ENCODE data around the gene DNAJC15.

Gene DNAJC15

DNA sequence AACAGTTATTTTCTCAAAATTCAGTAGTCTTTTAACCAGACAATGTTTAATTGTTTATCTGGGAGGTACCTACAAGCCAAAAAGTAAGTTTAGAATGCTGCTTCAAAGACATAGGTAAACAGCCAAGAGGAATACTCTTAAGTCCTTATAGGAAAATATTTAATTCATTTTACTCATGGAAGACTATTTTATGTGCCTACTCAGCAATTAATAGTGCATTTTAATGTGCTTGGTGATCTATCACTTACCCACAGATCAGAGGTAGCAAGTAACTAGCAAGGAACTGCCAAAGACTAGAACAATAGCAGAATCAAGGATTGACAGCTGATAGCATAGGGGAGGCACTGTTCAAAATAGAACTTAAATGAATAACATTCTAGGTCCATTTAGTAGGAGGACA is 60.4 kb downstream of the DNAJC15 start:
- no peak for DNase-seq (ENCODE audit: low spot score)

DNA sequence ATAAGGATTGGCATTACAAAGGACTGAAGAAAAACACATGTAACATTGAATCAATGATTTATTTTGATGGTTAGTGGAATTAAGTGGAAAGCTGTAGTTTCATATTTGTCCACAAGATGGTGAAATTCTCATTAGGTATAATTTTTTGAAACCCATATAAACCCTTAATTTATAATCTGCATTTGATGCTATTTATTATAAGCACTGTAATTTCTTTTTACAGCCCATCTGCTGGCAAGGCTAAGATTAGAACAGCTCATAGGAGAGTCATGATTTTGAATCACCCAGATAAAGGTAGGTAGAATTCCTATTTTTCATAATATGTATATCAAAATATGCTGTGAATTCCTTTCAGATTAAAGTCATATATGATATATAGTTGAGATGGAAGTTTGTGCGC is 62.2 kb downstream of the DNAJC15 start:
- DNase-seq (ENCODE audit: low spot score): peak; percentile 28

DNA sequence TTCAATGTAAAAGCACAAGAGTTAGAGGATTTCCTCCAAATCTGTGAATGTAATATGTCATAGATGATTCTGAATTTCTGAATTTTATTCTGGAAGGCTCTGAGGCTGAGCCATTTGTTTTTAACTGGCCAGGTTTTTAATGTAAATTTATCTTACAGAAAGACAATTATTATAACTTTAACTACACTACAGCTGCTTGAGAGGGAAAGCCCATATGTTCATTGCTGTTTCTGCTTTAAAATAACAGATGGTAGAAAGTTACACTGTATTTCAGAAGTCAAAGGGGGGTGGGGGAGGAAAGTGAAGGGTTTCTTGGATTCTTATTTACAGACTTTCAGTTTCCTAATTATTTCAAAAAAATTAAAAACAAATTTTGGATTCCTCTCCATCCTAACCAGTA is 62.8 kb downstream of the DNAJC15 start:
- DNase-seq (ENCODE audit: low spot score): no peak

DNA sequence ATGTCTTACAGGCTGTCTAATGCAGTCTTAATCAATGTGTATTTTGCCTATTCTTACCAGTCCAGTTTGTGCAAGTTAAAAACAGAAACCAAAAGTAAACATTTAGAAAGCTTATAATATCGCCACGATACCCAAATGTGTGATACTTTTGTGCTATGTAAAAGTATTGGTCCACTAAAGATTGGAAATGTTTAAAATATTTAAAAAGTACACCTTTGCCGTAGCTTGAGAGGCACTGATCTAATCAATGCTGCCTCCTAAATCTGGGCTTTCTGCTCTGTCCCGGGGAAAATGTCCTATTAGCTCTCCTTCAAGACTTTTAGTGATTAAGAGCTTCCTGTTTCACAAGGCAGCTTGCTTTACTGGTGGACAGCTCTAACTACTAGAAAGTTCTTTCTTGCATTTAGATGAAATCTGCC is 64.7 kb downstream of the DNAJC15 start:
- no peak for DNase-seq (ENCODE audit: low spot score)

DNA sequence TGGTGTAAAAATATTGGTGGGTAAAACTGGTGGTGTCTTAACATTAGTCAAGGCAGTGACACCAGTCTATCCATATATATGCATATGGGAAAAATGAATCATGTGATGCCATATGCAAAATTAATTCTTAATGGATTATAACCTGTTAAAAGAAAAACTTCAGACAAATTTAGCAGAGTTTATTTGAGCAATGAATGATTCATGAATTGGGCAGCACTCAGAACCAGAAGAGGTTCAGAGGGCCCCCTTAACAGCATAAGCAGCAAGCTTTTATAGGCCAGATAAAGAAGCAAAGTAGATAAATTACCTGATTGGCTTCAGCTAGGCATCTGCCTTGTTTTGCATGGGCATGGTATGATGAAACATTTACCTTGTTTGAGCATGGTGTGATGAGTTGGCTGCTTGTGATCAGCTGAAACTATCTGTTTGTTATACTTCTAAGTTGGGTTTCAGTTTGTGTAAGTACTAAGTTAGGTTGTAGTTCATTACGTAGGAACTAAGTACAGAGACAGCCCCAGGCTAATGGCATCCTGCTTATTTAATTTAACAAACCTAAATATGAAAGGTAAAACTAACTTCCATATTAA is 66.6 kb downstream of the DNAJC15 start:
- DNase-seq (ENCODE audit: low spot score): no peak

DNA sequence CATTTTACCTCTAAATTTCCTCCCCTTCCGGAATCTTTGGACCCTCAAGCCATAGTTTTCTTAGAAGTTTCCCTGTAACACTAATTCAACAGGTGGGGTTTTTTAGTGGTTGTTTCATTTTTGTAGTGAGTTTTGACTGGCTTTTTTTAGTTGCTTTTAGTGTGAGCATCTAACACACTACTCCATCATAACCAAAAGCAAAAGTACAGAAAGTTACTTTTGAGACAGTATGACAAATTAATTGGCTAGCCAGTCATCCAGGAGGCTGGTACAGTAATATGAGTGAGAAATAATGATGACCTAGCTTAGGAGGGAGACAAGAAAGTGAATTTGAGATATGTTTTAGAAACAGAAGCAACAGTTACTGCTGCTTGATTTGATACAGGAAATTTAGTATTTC is 71.5 kb downstream of the DNAJC15 start:
- DNase-seq (ENCODE audit: low spot score): no peak

DNA sequence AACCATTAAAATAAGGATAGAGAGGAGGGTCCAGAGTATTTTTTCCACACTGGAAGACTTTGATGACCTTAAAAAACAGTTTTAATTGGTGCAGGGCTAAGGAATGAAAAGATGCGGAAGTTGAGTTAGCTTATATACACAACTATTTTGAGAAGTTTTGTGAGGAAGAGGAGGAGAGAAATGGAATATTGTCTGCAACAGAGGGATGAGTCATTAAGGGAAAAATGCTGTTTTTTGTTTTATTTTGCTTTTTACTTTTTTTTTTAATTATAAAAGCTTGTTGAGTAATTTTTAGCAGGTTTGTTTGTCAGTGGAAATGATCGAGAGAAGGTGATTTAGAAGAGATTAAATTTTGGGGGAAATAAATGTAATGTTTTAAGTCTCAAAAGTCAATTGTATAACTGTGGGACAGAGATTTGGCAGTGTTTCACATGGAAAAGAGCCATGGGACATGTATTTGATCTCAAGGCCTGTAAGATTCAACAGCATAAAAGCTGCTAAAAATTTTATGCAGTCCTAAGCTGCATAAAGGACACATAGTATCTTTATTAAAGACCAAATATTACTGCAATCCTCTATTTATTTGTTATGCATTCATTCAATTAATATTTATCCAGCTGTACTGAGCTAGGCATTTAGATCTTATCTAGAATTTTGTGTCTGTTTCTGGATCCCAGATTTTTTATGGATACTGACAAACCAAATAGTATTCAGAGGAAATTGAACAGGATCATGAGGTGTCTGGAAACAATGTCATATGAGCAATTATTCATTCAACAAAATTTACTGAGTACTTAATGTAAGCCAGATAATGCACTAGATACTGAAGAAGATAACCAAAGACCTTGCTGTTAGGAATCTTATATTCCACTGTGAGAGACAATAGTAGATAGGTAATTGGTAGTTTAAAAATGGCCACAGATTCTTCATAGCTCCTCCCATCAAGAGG is 72.7 kb downstream of the DNAJC15 start:
- no peak for DNase-seq (ENCODE audit: low spot score)

DNA sequence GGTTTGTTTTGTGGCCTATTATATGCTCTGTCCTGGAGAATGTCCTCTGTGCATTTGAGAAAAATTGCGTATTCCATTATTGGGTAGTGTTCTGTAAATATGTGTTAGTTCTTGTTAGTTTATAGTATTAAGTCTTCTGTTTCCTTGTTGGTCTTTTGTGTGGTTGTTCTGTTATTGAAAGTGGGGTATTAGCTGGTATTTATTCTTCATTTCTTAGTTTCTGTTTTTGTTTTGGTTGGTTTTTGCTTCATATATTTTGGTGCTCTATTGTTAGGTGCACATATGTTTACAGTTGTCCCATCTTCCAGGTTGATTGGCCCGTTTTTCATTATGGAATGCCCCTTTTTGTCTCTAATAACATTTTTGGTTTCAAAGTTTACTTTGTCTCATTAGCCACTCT is 77.3 kb downstream of the DNAJC15 start:
- no peak for DNase-seq (ENCODE audit: low spot score)

DNA sequence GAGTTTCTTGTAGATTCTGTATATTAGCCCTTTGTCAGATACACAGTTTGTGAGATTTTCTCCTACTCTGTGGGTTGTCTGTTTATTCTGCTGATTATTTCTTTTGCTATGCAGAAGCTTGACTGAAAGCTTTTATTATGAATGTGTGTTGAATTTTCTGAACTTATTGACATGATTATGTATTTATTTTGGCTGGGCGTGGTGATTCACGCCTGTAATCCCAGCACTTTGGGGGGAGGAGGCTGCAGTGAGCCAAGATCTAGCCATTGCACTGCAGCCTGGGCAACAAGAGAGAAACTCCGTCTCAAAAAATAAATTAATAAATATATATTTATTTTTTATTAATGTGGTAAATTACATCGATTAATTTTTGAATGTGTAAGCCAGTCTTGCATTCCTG is 78.9 kb downstream of the DNAJC15 start:
- DNase-seq (ENCODE audit: low spot score): no peak

DNA sequence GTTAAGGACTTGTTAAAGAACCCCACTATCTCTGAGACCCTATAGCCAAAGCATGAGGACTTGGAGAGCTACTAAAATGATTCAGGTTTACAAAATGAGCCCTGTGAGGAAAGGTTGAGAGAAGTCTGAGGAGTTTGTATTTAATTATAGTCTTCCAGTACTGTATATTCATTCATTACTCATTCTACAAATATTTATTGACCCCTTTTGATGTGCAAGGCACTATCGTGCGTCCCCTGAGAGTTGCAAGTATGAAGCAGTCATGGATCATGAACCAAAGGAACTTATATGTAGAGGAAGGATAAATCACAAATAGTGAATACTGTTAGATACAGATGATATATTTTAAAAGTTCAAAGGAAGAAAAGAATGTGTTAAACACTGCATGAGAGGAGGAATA is 84.4 kb downstream of the DNAJC15 start:
- DNase-seq (ENCODE audit: low spot score): no peak

DNA sequence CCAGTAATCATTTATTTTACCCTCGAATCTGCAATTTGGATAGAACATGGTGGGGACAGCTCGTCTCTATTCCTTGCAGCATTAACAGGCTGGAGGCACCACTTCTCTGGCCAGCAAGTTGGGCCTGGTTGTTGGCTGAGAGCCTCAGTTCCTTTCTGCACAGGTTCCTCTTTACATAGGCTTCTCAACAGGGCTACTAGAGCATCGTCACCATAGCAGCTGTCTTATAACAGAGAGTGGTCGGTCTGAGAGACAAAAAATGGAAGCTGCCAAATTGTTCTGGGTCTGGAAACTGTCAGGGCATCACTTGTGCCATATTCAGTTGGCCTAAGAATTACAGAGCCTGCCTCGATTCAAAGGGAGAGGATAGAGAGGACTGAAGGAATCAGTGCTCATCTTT is 86.7 kb downstream of the DNAJC15 start:
- no peak for DNase-seq (ENCODE audit: low spot score)

DNA sequence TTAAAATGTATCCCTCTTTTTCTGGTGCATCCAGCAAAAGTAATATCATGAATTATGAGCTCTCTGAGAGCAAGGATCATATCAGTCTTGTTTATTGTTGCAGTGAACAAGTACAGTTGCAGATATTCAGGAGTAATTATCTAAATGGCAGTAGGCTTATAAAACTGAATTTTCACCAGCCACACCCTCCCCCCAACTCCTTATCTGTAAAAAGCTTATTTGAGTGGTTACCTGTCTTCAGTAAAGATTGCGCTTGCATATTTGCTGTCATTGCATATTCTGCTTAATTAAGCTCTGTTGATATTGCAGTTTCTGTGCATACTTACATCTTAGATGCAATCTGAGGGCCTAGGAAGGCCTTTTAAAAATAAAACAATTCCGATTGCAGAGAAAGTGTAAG is 87.3 kb downstream of the DNAJC15 start:
- DNase-seq (ENCODE audit: low spot score): no peak

DNA sequence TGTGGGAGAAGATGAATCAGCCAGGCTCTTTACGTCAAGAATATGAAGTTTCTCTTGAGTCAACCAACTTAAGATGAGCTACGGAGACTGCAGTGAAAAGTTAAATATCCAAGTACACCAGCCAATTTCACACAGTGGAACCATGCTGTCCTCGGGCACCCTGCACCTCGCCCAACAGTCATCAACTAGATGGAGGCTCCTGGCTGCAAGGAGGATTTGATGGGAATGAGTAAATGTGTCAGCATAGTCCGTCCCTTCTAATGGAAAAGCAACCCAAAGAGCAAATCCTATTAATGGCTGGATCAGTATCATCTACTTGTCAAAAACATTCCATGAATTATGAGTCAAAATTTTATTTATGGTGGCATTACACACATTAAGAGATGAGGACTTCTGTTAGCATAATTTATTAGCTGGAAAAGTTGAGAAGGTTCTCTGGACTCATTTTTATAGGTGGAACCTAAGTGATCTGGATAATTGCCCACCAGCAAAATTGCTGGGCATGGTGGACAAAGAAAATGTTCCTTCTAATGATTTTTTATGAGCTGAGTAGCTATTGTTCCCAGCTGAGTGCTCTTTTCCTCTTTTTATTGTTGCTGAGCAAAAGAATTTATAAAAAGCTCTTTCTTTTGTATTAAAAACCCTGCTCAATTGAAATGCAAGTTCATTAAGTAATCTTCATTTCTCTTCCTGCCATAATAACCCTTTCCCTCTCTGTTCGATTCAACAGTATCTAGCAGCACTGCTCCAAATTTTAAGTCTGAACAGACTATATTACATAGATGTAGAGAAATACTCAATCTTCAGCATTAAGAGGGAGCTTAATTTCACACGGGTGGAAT is 88.4 kb downstream of the DNAJC15 start:
- no peak for DNase-seq (ENCODE audit: low spot score)

DNA sequence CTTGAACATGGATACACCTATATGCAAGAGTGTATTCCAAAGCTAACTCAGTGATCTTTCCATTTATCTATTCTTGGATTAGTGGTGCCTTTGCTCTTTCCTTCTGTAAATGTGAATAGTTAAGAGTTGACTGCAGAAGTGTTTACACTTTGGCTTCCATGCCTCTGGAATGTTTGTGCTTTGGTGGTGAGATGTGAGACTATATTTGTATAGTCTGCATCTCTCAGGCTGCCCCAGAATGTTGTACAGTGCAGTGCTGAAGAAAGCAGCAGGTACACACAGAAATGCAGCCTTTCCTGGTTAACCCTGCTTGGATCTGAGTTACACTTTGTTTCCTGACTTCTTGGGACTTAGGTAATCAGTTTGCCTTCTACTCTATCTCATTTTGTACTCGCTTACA is 90.2 kb downstream of the DNAJC15 start:
- DNase-seq (ENCODE audit: low spot score): no peak

DNA sequence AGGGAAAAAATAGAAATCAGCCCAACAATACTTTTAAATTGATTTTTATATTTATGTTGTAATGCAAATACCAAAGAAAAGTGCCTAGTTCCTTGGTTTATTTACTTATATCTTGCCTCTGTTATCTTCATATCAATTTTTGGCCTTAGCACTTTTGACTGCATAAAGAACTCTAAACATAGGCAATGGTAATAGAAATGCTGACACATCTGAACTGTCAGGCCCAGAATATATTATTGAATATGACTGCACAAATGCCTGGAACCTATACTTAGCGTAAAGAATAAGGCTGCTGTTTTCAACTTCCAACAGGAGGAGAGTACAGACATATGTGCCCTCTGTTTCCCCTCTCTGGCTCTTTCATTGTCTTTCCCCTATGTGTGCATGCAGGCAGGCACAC is 91.1 kb downstream of the DNAJC15 start:
- no peak for DNase-seq (ENCODE audit: low spot score)

DNA sequence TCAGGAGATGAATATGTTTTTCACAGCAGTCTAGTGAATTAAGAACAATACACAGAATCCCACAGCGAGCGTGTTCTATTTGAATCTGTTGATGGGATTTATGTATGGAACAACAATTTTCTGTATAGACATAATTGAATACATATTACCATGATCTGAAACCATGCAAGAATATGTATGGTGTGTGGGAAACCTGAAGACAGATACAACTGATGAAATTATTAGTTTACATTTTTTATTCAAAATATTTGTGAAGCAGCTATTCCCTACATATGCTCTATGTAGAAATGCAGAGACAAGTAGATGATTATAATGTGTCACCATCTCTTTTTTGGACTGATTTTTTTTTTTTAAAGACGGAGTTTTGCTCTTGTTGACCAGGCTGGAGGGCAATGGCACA is 91.8 kb downstream of the DNAJC15 start:
- DNase-seq (ENCODE audit: low spot score): no peak

DNA sequence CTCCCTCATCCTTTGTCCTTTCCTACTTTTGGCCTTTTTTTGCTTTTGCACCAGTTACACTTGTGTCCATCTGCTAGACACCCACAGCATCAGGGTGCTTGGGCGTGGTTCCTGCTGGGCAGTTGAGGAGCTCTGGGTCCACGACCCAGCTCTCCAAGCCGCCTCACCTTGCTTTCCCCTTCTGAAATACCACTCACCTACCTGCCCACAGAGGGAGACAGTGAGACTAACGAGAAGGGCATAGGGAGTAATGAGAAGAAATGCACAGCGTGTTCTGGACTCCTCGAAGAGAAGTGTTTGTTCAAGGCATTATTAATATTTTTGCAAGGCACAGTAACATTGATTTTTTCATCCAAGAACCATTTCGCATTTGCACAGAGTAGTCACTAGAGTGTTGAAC is 92.9 kb downstream of the DNAJC15 start:
- DNase-seq (ENCODE audit: low spot score): no peak

DNA sequence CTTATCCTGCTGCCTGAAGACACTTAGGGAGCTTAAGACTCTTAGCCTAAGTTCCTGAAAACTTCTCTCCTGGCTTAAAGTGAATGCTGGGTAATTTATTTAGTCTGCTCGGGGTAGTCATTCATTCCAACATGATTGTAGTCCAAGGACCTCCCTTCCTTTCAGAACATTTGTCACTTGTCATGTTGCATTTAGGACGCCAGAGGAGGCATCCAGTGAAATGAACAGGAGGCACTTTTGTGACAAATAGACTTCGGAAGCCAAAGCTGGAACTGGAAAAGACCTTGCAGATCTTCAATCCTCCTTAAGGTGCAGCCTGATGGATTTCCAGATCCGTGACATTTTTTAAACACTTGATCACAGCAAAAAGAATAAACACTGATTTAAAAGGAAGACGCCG is 95.1 kb downstream of the DNAJC15 start:
- DNase-seq (ENCODE audit: low spot score): no peak

DNA sequence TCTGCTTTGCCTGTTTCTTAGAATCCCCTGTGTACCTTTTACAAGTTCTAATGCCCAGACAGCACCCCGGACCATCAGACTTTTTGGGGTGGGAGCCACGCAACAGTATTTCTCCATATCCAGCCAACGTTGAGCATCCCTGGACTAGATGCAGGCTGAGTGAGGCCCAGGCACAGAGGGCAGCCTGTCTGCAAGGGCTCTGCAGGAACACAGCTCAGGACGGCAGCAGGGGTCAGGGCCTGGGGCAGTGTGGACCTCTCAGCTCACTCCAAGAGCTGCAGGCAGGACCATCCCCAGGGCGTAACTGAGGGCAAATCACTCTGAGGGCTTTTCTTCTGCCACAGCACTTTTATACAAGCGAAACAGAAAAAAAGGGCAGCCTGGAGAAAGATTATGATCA is 95.8 kb downstream of the DNAJC15 start:
- DNase-seq (ENCODE audit: low spot score): no peak

DNA sequence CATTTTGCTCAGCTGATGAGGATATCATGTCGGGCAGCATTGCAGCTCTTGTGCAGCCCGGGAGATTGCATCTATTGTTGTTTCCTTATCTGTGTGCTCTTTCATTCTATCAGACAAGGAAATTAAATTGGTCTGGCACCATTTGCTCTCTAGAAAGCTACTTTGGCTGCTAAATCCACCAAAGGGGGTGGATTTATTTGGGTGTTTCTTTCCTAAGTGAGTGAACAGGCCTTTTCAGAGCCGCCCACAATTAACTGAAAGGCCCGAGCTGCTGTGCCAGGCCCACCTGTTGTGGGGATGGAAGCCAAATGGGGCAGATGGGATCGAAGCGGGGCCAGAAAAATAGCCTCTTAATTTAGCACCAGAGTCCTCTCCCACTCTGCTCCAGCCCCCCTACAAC is 99.4 kb downstream of the DNAJC15 start:
- DNase-seq (ENCODE audit: low spot score): no peak

DNA sequence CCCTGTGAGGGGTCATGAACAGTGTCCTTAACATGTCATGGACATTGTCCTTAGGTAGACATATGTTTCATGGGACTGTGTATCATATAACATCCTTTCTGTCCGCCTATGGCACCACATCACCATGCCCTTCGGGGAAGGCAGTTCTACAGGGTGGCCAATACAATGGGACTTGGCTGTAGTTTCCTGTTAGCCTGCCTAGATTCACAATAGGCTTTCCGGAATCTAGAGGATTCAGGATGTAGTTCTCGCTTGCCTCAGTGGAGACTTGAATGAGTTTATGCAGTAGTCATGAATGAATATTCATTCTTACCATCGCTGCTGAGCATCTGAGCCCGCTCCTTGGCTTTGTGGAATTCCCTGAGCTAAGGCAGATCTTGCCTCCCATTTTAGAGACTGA is 100.5 kb downstream of the DNAJC15 start:
- DNase-seq (ENCODE audit: low spot score): no peak

DNA sequence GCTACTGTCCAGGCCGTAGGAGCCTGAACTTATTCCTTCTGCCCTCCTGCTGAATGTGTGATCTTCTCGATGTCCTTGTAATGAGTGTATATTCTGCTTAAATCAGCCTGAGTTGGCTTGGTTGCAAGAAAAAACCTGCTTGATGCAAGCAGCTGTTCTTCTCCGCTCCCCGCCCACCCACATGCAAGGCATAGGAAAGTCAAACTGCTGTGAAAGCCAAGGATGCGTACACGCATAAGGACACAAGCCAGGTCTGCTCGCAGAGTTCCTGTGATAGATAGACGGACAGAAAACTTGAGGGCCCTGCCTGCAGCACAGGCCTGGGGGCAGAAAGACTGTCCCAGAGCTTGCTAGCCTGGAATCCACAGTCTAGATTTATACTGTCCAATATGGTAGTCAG is 101.1 kb downstream of the DNAJC15 start:
- DNase-seq (ENCODE audit: low spot score): no peak

DNA sequence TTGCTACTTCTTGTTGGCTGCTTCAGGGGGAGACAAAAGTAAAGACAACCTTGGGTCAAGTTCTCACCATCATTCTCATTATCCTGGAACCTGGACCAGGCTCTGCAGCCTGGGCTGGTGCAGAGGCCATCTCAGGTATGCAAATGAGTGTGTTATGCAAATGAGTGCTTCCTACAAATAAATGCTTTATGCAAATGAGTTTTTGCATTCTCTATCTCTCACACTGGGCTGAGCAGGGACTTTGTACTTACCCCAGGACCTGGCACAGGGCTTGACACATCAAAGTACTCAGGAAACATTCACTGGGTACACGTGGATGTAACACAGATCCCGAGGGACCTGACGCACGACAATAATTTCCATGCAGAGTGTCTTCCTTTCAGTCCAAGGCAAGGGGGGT is 103.0 kb downstream of the DNAJC15 start:
- DNase-seq (ENCODE audit: low spot score): no peak

Measured in globus pallidus (tissue), 1 donor.